C1 segment of cervical spinal cord (tissue), 14 donors: Measurements from ENCODE around the gene KRTAP3-1.

Experiments used
- DNase-seq, 14 donors: peaks; one replicate each; lab custom pipeline; 2025; lab: John Stamatoyannopoulos, UW

KRTAP3-1 gene

GRCh38 chr17:40978575-40979151 is 30.3 kb downstream of the KRTAP3-1 start:
- DNase-seq: no peak

DNA sequence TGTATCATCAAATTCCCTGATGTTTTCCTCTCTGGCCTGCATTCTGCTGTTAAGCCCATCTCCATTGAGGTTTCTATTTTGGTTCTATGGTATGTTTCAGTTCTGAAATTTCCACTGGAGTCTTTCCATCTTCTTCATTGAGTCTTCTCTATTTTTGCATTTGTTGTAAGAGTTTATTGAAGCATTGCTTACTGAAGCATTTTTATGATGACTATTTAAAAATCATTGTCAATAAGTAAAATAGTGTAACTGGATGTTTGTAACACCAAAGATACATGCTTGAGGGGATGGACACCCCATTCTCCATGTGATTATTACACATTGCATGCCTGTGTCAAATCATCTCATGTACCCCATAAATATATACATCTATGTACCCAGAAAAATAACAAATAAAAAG is 33.4 kb downstream of the KRTAP3-1 start:
- DNase-seq: no peak

DNA sequence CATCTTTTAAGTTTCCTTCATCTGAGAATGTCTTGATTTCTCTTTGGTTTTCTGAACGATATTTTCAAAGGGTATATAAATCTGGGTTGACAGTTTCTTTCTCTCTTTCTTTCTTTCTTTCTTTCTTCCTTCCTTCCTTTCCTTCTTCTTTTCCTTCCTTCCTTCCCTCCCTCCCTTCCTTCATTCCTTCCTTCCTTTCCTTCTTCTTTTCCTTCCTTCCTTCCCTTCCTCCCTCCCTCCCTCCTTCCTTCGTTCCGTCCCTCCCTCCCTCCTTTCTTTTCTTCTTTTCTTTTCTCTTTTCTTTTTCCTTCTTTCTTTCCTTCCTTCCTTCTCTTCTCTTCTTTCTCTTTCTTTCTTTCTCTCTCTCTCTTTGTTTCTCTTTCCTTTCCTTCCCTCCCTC is 34.6 kb downstream of the KRTAP3-1 start:
- DNase-seq: no peak

DNA sequence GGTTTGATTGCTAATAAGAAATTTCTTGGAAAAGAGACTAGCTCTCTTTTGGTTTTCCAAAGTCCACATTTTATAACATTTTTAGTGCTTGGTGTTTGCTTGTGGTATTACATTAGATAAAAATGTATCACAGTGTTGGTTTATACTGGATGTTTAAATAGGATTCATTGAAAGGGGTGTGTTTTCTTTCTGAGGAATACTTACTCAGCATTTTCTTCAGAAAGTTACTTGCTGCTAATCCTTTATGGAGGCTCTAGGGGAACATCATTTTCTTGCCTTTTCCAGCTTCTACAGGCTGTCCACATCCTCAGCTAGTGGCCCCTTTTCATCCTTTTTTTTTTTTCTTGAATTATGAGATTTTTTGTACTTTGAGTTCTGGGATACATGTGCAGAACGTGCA is 41.3 kb downstream of the KRTAP3-1 start:
- no peak for DNase-seq

GRCh38 chr17:40966848-40967247 is 42.1 kb downstream of the KRTAP3-1 start, which contains the start of gene KRT39:
KRT39 (minus strand) TSS chr17:40966948; CDS start chr17:40966856, 92 bp downstream.
- DNase-seq: no peak

GRCh38 chr17:40963838-40964237 is 45.1 kb downstream of the KRTAP3-1 start:
- no peak for DNase-seq

GRCh38 chr17:40962059-40962561 is 46.8 kb downstream of the KRTAP3-1 start:
- no peak for DNase-seq

DNA sequence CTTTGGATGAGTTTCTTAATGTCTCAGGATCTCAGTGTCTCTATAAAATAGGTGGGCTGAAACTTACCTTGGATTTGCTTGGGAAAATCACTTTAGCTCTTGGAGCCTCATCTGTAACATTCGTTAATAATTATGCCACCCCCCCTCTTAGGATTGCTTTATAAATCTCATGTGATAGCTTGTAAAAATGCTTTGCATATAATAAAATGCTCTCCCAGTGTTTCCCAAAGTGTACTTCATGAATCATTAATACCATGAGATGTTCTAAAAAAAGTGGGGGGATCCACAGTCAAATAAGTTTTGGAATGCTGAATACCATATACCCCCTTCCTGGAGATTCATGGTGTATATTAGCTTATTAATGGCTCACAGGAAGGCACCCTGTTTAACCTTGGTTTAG is 47.3 kb downstream of the KRTAP3-1 start:
- no peak for DNase-seq

DNA sequence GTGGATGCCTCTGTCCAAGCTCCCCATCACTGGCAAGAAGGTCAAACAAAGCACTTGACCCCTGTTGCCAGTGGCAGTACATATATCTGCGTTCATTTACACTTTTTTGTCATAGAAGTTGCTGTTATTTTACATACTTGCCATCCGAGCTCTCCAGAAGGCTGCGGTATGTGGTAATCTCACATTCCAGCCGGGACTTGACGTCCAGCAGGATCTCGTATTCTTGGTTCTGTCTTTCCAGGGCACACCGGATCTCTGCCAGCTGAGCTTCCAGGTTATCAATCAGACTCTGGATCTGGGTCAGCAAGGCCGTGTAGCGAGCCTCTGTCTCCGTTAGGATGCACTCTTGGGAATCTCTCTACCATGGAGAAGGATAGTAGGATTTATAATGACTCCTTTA is 48.8 kb downstream of the KRTAP3-1 start:
- no peak for DNase-seq
